NCI-H510A treated with DMSO at 0.1 percent for 48 hours (cell line): Measurements from ENCODE around the gene KCNQ4.

Source experiments
- DNase-seq: peaks from one replicate; lab custom pipeline; 2025; lab: John Stamatoyannopoulos, UW

The KCNQ4 gene

GRCh38 chr1:40861224-40862003 is 77.8 kb downstream of the KCNQ4 start:
- peak; percentile 47 for DNase-seq

- peak; percentile 97 for DNase-seq
Measured at GRCh38 chr1:40862008-40862863, 78.6 kb downstream of the KCNQ4 start, which contains the start of gene CITED4. TSS of gene CITED4 (minus strand) at chr1:40862363. CDS start at chr1:40862127, 236 bp downstream.

- DNase-seq = peak; percentile 77
Measured at GRCh38 chr1:40868051-40868723, 84.6 kb downstream of the KCNQ4 start.

- DNase-seq = no peak
Measured at GRCh38 chr1:40870135-40870728, 86.6 kb downstream of the KCNQ4 start.

GRCh38 chr1:40872276-40872675 is 88.7 kb downstream of the KCNQ4 start:
- DNase-seq = no peak

GRCh38 chr1:40873863-40874472 is 90.4 kb downstream of the KCNQ4 start:
- DNase-seq = no peak

- no peak for DNase-seq
Measured at GRCh38 chr1:40876436-40876761, 92.8 kb downstream of the KCNQ4 start.

GRCh38 chr1:40876891-40877290 is 93.3 kb downstream of the KCNQ4 start:
- DNase-seq = no peak

GRCh38 chr1:40877698-40878097 is 94.1 kb downstream of the KCNQ4 start:
- DNase-seq = no peak

GRCh38 chr1:40878906-40879305 is 95.3 kb downstream of the KCNQ4 start:
- no peak for DNase-seq

GRCh38 chr1:40879482-40880175 is 96.0 kb downstream of the KCNQ4 start:
- no peak for DNase-seq

GRCh38 chr1:40880813-40881549 is 97.4 kb downstream of the KCNQ4 start:
- no peak for DNase-seq

- no peak for DNase-seq
Measured at GRCh38 chr1:40884055-40884795, 100.6 kb downstream of the KCNQ4 start.

GRCh38 chr1:40886318-40887011 is 102.9 kb downstream of the KCNQ4 start:
- no peak for DNase-seq

GRCh38 chr1:40887012-40887378 is 103.4 kb downstream of the KCNQ4 start:
- DNase-seq = no peak

- DNase-seq = no peak
Measured at GRCh38 chr1:40887652-40888051, 104.1 kb downstream of the KCNQ4 start.
